ENCODE results near the gene POGK. TPM values are rescaled to one million over a fixed set of nuclear protein-coding genes. Genes with fewer than 3 reads are reported as not detected.

Gene POGK
- total and polyA plus RNA-seq, 2 experiments from 2014 or later = 10.9 to 31.4 TPM

DNA sequence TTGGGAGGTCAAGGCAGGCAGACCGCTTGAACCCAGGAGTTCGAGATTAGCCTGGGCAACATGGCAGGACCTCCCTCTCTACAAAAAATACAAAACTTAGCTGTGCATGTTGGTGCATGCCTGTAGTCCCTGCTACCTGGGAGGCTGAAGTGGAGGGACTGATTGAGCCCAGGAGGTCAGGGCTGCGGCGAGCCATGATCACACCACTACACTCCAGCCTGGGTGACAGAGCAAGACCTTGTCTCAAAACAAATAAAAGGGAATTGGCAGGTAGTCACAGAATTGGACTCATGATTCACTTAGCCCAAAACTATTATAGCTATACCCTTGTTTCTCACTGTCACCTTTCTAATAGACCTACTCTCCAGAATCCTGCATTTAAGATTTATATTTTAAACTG is 31.3 kb downstream of the POGK start (continued):
- TF ChIP-seq, protein P1, sequence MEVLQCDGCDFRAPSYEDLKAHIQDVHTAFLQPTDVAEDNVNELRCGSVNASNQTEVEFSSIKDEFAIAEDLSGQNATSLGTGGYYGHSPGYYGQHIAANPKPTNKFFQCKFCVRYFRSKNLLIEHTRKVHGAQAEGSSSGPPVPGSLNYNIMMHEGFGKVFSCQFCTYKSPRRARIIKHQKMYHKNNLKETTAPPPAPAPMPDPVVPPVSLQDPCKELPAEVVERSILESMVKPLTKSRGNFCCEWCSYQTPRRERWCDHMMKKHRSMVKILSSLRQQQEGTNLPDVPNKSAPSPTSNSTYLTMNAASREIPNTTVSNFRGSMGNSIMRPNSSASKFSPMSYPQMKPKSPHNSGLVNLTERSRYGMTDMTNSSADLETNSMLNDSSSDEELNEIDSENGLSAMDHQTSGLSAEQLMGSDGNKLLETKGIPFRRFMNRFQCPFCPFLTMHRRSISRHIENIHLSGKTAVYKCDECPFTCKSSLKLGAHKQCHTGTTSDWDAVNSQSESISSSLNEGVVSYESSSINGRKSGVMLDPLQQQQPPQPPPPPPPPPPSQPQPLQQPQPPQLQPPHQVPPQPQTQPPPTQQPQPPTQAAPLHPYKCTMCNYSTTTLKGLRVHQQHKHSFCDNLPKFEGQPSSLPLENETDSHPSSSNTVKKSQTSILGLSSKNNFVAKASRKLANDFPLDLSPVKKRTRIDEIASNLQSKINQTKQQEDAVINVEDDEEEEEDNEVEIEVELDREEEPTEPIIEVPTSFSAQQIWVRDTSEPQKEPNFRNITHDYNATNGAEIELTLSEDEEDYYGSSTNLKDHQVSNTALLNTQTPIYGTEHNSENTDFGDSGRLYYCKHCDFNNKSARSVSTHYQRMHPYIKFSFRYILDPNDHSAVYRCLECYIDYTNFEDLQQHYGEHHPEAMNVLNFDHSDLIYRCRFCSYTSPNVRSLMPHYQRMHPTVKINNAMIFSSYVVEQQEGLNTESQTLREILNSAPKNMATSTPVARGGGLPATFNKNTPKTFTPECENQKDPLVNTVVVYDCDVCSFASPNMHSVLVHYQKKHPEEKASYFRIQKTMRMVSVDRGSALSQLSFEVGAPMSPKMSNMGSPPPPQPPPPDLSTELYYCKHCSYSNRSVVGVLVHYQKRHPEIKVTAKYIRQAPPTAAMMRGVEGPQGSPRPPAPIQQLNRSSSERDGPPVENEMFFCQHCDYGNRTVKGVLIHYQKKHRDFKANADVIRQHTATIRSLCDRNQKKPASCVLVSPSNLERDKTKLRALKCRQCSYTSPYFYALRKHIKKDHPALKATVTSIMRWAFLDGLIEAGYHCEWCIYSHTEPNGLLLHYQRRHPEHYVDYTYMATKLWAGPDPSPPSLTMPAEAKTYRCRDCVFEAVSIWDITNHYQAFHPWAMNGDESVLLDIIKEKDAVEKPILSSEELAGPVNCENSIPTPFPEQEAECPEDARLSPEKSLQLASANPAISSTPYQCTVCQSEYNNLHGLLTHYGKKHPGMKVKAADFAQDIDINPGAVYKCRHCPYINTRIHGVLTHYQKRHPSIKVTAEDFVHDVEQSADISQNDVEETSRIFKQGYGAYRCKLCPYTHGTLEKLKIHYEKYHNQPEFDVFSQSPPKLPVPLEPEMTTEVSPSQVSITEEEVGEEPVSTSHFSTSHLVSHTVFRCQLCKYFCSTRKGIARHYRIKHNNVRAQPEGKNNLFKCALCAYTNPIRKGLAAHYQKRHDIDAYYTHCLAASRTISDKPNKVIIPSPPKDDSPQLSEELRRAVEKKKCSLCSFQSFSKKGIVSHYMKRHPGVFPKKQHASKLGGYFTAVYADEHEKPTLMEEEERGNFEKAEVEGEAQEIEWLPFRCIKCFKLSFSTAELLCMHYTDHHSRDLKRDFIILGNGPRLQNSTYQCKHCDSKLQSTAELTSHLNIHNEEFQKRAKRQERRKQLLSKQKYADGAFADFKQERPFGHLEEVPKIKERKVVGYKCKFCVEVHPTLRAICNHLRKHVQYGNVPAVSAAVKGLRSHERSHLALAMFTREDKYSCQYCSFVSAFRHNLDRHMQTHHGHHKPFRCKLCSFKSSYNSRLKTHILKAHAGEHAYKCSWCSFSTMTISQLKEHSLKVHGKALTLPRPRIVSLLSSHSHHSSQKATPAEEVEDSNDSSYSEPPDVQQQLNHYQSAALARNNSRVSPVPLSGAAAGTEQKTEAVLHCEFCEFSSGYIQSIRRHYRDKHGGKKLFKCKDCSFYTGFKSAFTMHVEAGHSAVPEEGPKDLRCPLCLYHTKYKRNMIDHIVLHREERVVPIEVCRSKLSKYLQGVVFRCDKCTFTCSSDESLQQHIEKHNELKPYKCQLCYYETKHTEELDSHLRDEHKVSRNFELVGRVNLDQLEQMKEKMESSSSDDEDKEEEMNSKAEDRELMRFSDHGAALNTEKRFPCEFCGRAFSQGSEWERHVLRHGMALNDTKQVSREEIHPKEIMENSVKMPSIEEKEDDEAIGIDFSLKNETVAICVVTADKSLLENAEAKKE (CRISPR knock-in tag; IDR thresholded peaks at IDR 0.05) = no peak

- Histone ChIP-seq H3K4me1 (ENCODE audit: insufficient read depth) (peaks cover 9% of the 10 kb centered on the region), H3K79me2 (replicated peaks; ENCODE audit: insufficient read depth) (peaks cover 61% of the 10 kb centered on the region), H3K9me2 (ENCODE audit: insufficient read depth) (no peaks in the 10 kb centered on the region), H4K20me1 (replicated peaks; ENCODE audit: insufficient read depth) (peaks cover 30% of the 10 kb centered on the region), H3K36me3 (ENCODE audit: insufficient read depth) (no peaks in the 10 kb centered on the region), H3K4me3 (peak overlapping the region; percentile 63), H3K4me2 (peak overlapping the region; percentile 89), H3K27ac (ENCODE audit: low read depth) (no peak overlapping the region), H3K27me3 (ENCODE audit: insufficient read depth) (no peaks in the 10 kb centered on the region), H3F3A (replicated peaks; ENCODE audit: low read depth) (no peaks in the 10 kb centered on the region), H2AFZ (no peak overlapping the region)
- H3K4me3 Mint-ChIP-seq = peak overlapping the region; percentile 95; the same call in 2 of the 3 replicates
- H3K27me3 Mint-ChIP-seq (ENCODE audit: insufficient read depth, low read depth, poor library complexity) = peaks cover 6% of the 10 kb centered on the region
- H3K9me3 Mint-ChIP-seq = peaks cover 7% of the 10 kb centered on the region; the same call in 1 of the 3 replicates
- ATAC-seq = no peak
- H3K4me1 Mint-ChIP-seq = peaks cover 30% of the 10 kb centered on the region
- H3K27ac Mint-ChIP-seq = no peak overlapping the region
- peaks cover 11% of the 10 kb centered on the region; the same call in 2 of the 3 replicates for H3K36me3 Mint-ChIP-seq (ENCODE audit: low read depth)
- DNase-seq (ENCODE audit: low spot score) = no peak
- TF ChIP-seq, protein P2, sequence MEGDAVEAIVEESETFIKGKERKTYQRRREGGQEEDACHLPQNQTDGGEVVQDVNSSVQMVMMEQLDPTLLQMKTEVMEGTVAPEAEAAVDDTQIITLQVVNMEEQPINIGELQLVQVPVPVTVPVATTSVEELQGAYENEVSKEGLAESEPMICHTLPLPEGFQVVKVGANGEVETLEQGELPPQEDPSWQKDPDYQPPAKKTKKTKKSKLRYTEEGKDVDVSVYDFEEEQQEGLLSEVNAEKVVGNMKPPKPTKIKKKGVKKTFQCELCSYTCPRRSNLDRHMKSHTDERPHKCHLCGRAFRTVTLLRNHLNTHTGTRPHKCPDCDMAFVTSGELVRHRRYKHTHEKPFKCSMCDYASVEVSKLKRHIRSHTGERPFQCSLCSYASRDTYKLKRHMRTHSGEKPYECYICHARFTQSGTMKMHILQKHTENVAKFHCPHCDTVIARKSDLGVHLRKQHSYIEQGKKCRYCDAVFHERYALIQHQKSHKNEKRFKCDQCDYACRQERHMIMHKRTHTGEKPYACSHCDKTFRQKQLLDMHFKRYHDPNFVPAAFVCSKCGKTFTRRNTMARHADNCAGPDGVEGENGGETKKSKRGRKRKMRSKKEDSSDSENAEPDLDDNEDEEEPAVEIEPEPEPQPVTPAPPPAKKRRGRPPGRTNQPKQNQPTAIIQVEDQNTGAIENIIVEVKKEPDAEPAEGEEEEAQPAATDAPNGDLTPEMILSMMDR (conservative IDR thresholded peaks at IDR 0.05; ENCODE audit: low read depth in 2 of 2) = no peak
- TF ChIP-seq, protein P3, sequence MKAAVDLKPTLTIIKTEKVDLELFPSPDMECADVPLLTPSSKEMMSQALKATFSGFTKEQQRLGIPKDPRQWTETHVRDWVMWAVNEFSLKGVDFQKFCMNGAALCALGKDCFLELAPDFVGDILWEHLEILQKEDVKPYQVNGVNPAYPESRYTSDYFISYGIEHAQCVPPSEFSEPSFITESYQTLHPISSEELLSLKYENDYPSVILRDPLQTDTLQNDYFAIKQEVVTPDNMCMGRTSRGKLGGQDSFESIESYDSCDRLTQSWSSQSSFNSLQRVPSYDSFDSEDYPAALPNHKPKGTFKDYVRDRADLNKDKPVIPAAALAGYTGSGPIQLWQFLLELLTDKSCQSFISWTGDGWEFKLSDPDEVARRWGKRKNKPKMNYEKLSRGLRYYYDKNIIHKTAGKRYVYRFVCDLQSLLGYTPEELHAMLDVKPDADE (IDR thresholded peaks at IDR 0.05) = no peak
- TF ChIP-seq EZH2 (IDR thresholded peaks at IDR 0.05; ENCODE audit: low read depth, unreplicated experiment) (no peak), NANOG (IDR thresholded peaks at IDR 0.05; ENCODE audit: borderline replicate concordance) (no peak), JUNB (IDR thresholded peaks at IDR 0.05; ENCODE audit: unreplicated experiment) (no peak)
- TF ChIP-seq, protein P1 (CRISPR knock-in tag; IDR thresholded peaks at IDR 0.05) = no peak
Measured at GRCh38 chr1:166874464-166874863, 35.2 kb downstream of the POGK start.
